WTC11 (cell line): ENCODE measurements around the gene BTBD9. TPM values are rescaled to one million over a fixed set of nuclear protein-coding genes. Genes with fewer than 3 reads are reported as not detected.

Experiments
- ATAC-seq: fragments of 200-7000 bp; cut with Tn5 transposase; 2 replicates; pipeline ENCODE4 v1.10.0; 2021; ENCODE audit warnings: mild to moderate bottlenecking, moderate library complexity
- CTCF ChIA-PET: fragments of 300-600 bp; sonication (Branson Sonifier 250); formaldehyde crosslinking; loops from one replicate; lab custom pipeline; 2021; ENCODE audit warnings: antibody characterized with exemption; lab: Charles Lee
- POLR2A ChIA-PET: fragments of 350-600 bp; sonication (Branson Sonifier 250); formaldehyde crosslinking; loops from one replicate; lab custom pipeline; 2021; ENCODE audit warnings: antibody characterized with exemption; lab: Charles Lee
- DNase-seq: peaks from one replicate; pipeline ENCODE4 v3.0.0; 2021; ENCODE audit warnings: low spot score
- H3K27ac Mint-ChIP-seq: 2 replicates; pipeline ENCODE4 v1.8.0; 2021; ENCODE audit warnings: mixed read lengths
- H3K27me3 Mint-ChIP-seq: 2 replicates; pipeline ENCODE4 v1.8.0; 2021; ENCODE audit warnings: low read depth, mild to moderate bottlenecking, moderate library complexity, mixed read lengths
- H3K36me3 Mint-ChIP-seq: 2 replicates; pipeline ENCODE4 v1.8.0; 2021; ENCODE audit warnings: mixed read lengths
- H3K4me1 Mint-ChIP-seq: 2 replicates; pipeline ENCODE4 v1.8.0; 2022; ENCODE audit warnings: mixed read lengths
- H3K4me3 Mint-ChIP-seq: 2 replicates; pipeline ENCODE4 v1.8.0; 2021; ENCODE audit warnings: mild to moderate bottlenecking, moderate library complexity, mixed read lengths
- H3K9me3 Mint-ChIP-seq: 2 replicates; pipeline ENCODE4 v1.8.0; 2021; ENCODE audit warnings: mixed read lengths
- CREB1 ChIP-seq: sonication (generic); formaldehyde crosslinking; IDR thresholded peaks from 2 replicates; pipeline ENCODE4 v1.8.0; 2023; ENCODE audit warnings: mild to moderate bottlenecking, missing genetic modification reagents
- E2F5 ChIP-seq: sonication (generic); formaldehyde crosslinking; IDR thresholded peaks from 2 replicates; pipeline ENCODE4 v1.8.1; 2022; ENCODE audit warnings: mild to moderate bottlenecking, moderate library complexity, missing genetic modification reagents
- ETV6 ChIP-seq: sonication (generic); formaldehyde crosslinking; IDR thresholded peaks from 2 replicates; pipeline ENCODE4 v1.8.1; 2022; ENCODE audit warnings: mild to moderate bottlenecking, missing genetic modification reagents
- FOXP4 ChIP-seq: sonication (generic); formaldehyde crosslinking; IDR thresholded peaks from 2 replicates; pipeline ENCODE4 v1.8.0; 2022; ENCODE audit warnings: mild to moderate bottlenecking, missing genetic modification reagents
- GABPB1 ChIP-seq: sonication (generic); formaldehyde crosslinking; IDR thresholded peaks from 2 replicates; pipeline ENCODE4 v1.8.1; 2023; ENCODE audit warnings: mild to moderate bottlenecking, missing genetic modification reagents
- HMGA2 ChIP-seq: fragments of 250-450 bp; sonication (Bioruptor Pico); IDR thresholded peaks from 2 replicates; pipeline ENCODE4 v1.4.0; 2021; ENCODE audit warnings: mild to moderate bottlenecking, moderate library complexity
- JUN ChIP-seq: sonication (generic); formaldehyde crosslinking; IDR thresholded peaks from 2 replicates; pipeline ENCODE4 v1.8.0; 2023; ENCODE audit warnings: mild to moderate bottlenecking, missing genetic modification reagents
- KAT7 ChIP-seq: sonication (generic); formaldehyde crosslinking; IDR thresholded peaks from 2 replicates; pipeline ENCODE4 v1.8.1; 2023; ENCODE audit warnings: missing genetic modification reagents, mild to moderate bottlenecking, borderline replicate concordance
- MXD4 ChIP-seq: fragments of 250-450 bp; sonication (Bioruptor Pico); IDR thresholded peaks from 2 replicates; pipeline ENCODE4 v1.8.0; 2021; ENCODE audit warnings: mild to moderate bottlenecking, moderate library complexity, borderline replicate concordance
- MYBL2 ChIP-seq: sonication (generic); formaldehyde crosslinking; IDR thresholded peaks from 2 replicates; pipeline ENCODE4 v1.8.1; 2023; ENCODE audit warnings: mild to moderate bottlenecking, moderate library complexity, missing genetic modification reagents
- NR2C2 ChIP-seq: sonication (generic); formaldehyde crosslinking; IDR thresholded peaks from 2 replicates; pipeline ENCODE4 v1.8.0; 2022; ENCODE audit warnings: mild to moderate bottlenecking, missing genetic modification reagents
- PRDM15 ChIP-seq: sonication (generic); formaldehyde crosslinking; IDR thresholded peaks from 2 replicates; pipeline ENCODE4 v1.8.0; 2022; ENCODE audit warnings: missing genetic modification reagents
- PREB ChIP-seq: sonication (generic); formaldehyde crosslinking; IDR thresholded peaks from 2 replicates; pipeline ENCODE4 v1.8.1; 2022; ENCODE audit warnings: mild to moderate bottlenecking, missing genetic modification reagents, moderate library complexity, borderline replicate concordance
- RELA ChIP-seq: sonication (generic); formaldehyde crosslinking; IDR thresholded peaks from 2 replicates; pipeline ENCODE4 v1.8.1; 2022; ENCODE audit warnings: missing genetic modification reagents, mild to moderate bottlenecking, borderline replicate concordance
- SOX15 ChIP-seq: fragments of 250-450 bp; sonication (Bioruptor Pico); IDR thresholded peaks from 2 replicates; pipeline ENCODE4 v1.9.0; 2021; ENCODE audit warnings: mild to moderate bottlenecking
- ZNF232 ChIP-seq: sonication (generic); formaldehyde crosslinking; IDR thresholded peaks from 2 replicates; pipeline ENCODE4 v1.8.0; 2022; ENCODE audit warnings: mild to moderate bottlenecking, missing genetic modification reagents
- ZNF396 ChIP-seq: fragments of 250-450 bp; sonication (Bioruptor Pico); IDR thresholded peaks from 2 replicates; pipeline ENCODE4 v1.8.0; 2021; ENCODE audit warnings: mild to moderate bottlenecking, moderate library complexity, borderline replicate concordance
- ZNF416 ChIP-seq: fragments of 250-450 bp; sonication (Bioruptor Pico); IDR thresholded peaks from 2 replicates; pipeline ENCODE4 v1.9.0; 2021; ENCODE audit warnings: mild to moderate bottlenecking, inconsistent platforms
- total RNA-seq: library from RNA; stranded (reverse); gene quantifications from 3 replicates; pipeline ENCODE4 v1.2.3, GENCODE V29; 2021

BTBD9 gene
- total RNA-seq, 1 experiment from 2014 or later = 4.2 TPM

GRCh38 chr6:38480036-38480435, 159.7 kb downstream of the BTBD9 start (continued):
- TF ChIP-seq MYBL2 (CRISPR knock-in tag) = no peak
- no peak for TF ChIP-seq HMGA2 (CRISPR knock-in tag)
- TF ChIP-seq ZNF396 = no peak

- H3K27me3 Mint-ChIP-seq = no peaks in the 10 kb centered on the region
- no peak overlapping the region for H3K27ac Mint-ChIP-seq
- ChIA-PET POLR2A (no interaction called here), CTCF (interaction anchor here (1.2 to 2.6 kb wide), 2 partner anchors 10 to 15 kb away, joined by 4 to 11 read pairs; no protein-coding TSS in a partner anchor)
- H3K4me1 Mint-ChIP-seq = peaks cover 41% of the 10 kb centered on the region
- no peak for ATAC-seq
- no peak for DNase-seq
- no peaks in the 10 kb centered on the region for H3K36me3 Mint-ChIP-seq
- no peak for TF ChIP-seq RELA (CRISPR knock-in tag)
- TF ChIP-seq NR2C2 = no peak
- no peak for TF ChIP-seq KAT7 (CRISPR knock-in tag)
- no peak for TF ChIP-seq E2F5 (CRISPR knock-in tag)
- no peak for TF ChIP-seq FOXP4 (CRISPR knock-in tag)
- no peak for TF ChIP-seq GABPB1 (CRISPR knock-in tag)
- no peak for TF ChIP-seq SOX15 (CRISPR knock-in tag)
- TF ChIP-seq ZNF232 = no peak
- no peak for TF ChIP-seq JUN (CRISPR knock-in tag)
- TF ChIP-seq MXD4 (CRISPR knock-in tag) = no peak
- no peak for TF ChIP-seq CREB1 (CRISPR knock-in tag)
- no peak for TF ChIP-seq ZNF416 (CRISPR knock-in tag)
- TF ChIP-seq PREB = no peak
- H3K9me3 Mint-ChIP-seq = no peaks in the 10 kb centered on the region
- no peak overlapping the region for H3K4me3 Mint-ChIP-seq
Measured at GRCh38 chr6:38479331-38479730, 160.4 kb downstream of the BTBD9 start.

GRCh38 chr6:38477680-38478260, 162.0 kb downstream of the BTBD9 start:
- peaks cover 41% of the 10 kb centered on the region for H3K4me1 Mint-ChIP-seq

More at GRCh38 chr6:38477680-38478260, 162.0 kb downstream of the BTBD9 start:
- H3K27ac Mint-ChIP-seq = no peak overlapping the region
- ATAC-seq = peak; percentile 86
- ChIA-PET POLR2A (no interaction called here), CTCF (interaction anchor here (1.4 to 2.6 kb wide), 2 partner anchors 14 to 16 kb away, joined by 3 to 11 read pairs; no protein-coding TSS in a partner anchor)
- H3K36me3 Mint-ChIP-seq = no peaks in the 10 kb centered on the region
- no peaks in the 10 kb centered on the region for H3K9me3 Mint-ChIP-seq
- H3K4me3 Mint-ChIP-seq = peak overlapping the region; percentile 26
- H3K27me3 Mint-ChIP-seq = no peaks in the 10 kb centered on the region
- DNase-seq = no peak
- TF ChIP-seq ETV6 (CRISPR knock-in tag) = peak; percentile 79; the same call in 1 of the 2 replicates
- TF ChIP-seq PRDM15 (CRISPR knock-in tag) = no peak
- TF ChIP-seq, all 79 proteins: peak for 1
